ENCODE data around the gene TFAP2E.
A peak's percentile ranks its signal among the peaks of the same experiment; 100 is the strongest.

Gene TFAP2E

DNA sequence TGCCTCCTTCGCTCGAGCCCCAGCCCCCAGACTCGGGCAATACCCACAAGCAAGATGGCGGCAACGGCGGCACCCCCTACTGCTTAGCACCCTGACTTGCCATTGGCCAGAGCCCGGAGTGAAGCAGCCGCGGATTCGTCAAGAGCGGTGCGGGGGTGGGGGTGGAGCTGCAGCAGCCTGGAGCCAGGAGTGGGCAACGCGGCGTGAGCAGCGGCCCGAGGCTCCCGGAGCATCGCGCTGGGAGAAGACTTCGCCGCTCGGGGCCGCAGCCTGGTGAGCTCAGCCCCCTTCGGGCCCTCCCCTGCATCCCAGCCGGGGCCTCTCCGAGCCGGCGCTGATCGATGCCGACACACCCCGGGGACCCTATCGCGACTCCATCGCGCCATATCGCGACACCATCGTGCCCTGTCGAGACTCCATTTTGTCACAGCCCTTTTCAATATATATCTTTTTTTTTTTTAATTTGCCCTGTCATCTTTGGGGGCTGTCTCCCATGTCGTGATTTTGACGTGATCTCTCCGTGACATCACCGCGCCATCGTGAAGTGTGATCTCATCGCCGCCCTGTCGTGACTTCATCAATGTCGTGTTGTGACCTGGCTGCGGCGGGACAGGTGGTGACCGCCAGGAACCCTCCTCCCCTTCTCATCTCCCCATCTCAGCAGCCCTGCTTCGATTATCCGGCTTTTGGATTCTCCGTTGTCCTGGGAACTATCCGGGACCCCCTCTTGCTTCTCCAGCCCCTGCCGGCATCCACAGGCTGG lies 15.3 kb upstream of the TFAP2E start, which contains the start of gene NCDN:
Gene NCDN (plus strand): TSS at position 189 of the 763 bp plus-strand sequence. CDS start 392 bp downstream, at position 581.
- peak; percentile 96 for DNase-seq

DNA sequence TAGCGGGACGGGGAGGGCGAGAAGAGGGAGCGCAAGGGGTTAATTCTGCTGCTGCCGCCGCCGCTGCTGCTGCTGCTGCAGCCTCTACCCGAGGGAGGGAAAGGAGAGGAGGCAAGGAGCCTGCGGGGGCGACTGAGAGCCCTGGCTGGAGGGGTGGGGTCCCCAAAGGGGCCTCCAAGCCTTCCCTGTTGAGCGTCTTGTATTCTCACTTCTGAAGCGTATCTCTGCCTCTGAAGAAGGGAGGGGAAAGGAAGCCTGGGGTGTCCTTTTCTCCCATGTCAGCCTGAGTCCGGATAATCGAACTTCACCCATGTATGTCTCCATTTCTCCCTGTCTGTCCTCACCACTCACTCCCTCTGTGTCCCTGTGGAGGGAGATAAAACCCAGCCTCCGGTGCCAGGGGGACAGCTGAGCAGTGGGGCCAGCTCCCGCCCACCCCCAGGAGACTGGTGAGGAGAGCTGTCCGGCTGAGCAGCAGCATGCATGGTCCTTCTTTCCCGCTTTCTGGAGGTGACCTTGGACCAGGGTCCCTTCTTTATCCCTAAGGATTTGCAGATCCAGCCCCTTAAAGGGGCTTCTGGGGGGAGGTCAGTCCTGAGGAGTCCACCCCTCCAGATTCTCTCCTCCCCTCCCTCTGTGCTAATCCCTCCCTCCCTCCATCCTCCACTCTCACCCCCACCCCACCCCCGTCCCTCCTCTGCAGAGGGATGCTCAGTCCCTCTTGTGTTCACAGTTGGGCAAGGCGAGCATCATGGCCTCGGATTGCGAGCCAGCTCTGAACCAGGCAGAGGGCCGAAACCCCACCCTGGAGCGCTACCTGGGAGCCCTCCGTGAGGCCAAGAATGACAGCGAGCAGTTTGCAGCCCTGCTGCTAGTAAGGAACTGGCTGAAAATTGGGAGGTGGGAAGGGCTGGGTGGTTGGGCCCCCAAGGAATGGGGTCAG lies 14.5 kb upstream of the TFAP2E start:
- no peak for DNase-seq

DNA sequence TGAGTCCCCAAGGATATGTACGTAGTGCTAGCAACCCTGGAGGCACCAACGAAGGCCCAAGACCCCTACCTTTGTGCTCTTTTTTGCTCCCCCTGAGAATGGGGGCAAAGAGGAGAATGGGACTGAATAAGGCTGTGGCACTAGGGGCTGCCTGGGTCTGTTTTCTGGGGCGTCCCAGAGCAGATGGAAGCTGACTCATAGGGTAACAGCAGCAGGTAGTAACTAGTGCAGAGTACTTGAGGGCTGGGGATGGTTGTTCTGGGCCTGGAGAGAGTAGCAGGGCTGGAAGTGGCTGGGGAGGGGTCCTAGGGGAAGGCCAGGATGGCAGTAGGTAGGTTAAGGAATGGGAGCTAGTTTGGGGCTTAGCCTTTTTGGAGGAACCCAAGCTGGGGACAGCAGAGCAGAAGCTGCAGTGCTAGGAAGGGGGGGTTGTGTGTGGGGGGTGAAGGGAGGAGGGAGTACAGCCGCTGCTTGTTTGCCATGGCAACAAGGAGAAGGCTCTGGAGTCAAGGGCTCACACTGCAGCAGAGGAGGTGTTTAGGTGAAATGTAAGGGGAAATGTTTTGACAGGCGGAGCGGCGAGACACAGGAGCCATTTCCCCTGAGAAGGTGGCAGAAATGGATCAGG lies 13.7 kb upstream of the TFAP2E start:
- DNase-seq = no peak

DNA sequence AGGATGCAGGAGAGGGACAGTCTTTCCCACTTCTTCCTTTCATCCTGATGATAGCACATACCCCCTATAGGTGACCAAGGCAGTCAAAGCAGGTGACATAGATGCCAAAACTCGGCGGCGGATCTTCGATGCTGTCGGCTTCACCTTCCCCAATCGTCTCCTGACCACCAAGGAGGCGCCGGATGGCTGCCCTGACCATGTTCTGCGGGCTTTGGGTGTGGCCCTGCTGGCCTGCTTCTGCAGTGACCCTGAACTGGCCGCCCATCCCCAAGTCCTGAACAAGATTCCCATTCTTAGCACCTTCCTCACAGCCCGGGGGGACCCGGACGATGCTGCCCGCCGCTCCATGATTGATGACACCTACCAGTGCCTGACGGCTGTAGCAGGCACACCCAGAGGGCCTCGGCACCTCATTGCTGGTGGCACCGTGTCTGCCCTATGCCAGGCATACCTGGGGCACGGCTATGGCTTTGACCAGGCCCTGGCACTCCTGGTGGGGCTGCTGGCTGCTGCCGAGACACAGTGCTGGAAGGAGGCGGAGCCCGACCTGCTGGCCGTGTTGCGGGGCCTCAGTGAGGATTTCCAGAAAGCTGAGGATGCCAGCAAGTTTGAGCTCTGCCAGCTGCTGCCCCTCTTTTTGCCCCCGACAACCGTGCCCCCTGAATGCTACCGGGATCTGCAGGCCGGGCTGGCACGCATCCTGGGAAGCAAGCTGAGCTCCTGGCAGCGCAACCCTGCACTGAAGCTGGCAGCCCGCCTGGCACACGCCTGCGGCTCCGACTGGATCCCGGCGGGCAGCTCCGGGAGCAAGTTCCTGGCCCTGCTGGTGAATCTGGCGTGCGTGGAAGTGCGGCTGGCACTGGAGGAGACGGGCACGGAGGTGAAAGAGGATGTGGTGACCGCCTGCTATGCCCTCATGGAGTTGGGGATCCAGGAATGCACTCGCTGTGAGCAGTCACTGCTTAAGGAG lies 12.6 kb upstream of the TFAP2E start:
- no peak for DNase-seq

DNA sequence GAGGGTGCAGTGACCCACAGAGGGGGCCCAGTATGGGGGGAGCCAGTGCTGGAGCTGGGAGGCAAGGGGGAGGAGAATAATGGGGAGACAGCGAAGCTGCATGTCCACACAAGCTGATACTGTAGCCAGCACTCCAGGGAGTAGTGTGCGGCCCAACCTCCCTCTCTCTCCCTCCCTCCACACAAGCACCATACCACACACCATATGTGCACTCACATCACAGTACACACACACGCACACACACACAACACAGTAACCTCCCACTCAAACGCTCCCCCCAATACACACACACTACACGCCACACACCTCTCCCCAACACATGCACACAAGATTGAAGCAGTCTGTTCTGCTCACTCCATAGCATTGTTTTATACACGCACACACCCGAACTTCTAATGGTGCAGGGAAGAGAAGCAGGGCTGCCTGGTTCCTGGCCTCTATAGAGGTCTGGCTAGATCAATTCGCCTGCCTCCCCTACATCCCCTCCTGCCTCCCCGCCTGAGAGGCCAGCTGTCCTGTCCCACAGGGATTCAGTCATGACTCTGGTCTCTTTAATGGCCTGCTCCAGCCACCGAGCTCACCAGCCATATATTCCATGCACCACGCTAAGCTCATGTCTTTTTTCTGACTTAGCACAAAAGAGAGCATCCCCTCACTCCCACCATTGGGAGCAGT lies 11.7 kb upstream of the TFAP2E start:
- no peak for DNase-seq

DNA sequence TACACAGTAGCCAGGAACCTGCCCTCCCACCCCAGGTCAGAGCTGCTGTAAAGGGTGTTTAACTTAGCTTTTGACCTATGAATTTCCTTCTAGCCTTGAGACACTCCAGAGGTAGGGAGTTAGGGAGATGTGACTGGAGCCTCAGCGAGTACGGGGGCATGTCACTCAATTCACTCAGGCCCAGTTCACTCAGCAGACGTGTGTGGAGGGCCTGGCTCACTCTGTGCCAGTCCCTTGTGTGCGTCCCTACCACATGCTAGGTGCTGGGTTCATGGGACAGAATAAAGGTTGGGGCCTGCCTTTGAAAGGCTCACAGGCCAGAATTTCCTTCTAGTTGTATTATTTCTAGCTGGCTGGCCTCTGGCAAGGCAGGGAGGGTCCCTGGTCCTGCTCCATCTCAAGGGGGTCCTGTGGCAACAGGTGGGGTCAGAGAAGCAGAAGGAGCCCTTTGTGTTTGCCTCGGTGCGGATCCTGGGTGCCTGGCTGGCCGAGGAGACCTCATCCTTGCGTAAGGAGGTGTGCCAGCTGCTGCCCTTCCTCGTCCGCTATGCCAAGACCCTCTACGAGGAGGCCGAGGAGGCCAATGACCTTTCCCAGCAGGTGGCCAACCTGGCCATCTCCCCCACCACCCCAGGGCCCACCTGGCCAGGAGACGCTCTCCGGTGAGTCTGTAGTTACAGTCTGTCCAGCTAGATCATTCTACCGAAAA lies 11.0 kb upstream of the TFAP2E start:
- no peak for DNase-seq

DNA sequence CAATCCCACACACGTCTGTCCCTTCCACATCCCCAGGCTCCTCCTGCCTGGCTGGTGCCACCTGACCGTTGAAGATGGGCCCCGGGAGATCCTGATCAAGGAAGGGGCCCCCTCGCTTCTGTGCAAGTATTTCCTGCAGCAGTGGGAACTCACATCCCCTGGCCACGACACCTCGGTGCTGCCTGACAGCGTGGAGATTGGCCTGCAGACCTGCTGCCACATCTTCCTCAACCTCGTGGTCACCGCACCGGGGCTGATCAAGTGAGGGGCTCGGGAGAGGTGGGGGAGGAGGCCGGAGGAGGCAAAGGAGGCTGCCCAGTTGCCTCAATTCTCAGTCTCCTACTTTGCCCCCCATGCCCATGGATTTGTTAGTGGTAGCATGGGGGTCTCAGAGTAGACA lies 9.9 kb upstream of the TFAP2E start:
- no peak for DNase-seq

DNA sequence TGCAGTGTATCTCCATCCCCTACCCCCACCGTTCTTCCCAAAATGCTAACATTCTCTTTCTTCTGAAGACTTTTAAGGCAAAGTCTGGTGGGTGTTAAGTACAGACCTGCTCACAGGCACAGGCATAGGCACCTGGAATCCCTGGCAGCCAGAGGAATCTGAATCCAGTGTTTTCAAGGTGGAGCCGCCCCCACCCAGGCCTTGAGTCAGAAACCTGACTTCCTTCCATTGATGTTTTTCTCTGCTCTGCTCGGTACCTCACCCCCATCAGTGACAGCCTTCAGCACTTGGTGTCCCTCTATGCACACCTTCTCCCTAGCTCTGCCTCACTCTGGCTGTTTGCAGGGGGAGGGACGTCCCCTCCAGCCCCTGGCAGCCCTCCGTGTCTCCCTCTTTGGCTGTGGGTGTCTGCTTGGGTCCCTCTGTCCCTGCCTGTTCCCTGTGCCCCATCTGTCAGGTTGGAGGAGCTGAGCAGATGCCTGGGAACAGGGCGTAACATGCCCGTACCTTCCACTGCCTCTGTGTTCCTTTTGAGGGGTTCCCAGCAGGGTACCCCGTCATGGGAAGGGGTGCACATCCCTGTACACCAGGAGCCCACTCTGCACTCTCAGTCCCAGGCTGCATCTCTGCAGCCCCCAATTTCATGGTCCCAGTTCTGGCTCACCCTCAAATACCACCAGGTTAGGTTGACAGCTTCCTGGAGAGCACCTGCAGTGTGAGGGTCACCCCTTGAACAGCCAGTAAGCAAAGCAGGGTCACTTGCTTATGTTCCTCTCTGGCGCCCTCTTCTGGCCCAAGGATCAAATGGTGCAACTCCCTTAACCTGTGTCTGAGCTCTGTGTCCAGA lies 8.9 kb upstream of the TFAP2E start:
- peak; percentile 68 for DNase-seq

DNA sequence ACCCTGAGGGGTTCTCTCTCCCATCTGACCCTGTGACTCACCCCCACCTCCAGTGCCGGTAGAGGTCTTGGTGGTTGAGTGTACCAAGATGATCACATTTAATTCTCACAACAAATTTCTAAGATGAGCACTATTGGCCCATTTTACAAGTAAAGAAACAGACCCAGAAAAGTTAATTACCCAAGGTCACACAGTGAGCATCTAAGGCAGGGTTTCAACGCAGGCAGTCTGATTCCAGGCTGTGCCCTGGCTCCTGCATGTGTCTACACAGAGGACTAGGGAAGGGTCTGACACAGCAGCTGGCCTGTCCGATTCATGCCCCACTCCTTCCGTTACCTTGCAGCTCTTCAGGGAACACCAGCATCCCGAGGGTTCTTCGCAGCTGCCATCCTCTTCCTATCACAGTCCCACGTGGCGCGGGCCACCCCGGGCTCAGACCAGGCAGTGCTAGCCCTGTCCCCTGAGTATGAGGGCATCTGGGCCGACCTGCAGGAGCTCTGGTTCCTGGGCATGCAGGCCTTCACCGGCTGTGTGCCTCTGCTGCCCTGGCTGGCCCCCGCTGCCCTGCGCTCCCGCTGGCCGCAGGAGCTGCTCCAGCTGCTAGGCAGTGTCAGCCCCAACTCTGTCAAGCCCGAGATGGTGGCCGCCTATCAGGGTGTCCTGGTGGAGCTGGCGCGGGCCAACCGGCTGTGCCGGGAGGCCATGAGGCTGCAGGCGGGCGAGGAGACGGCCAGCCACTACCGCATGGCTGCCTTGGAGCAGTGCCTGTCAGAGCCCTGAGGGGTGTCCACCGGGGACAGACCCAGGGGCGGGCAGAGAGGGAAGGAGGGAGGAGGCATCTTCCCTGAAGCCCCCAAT lies 8.0 kb upstream of the TFAP2E start:
- no peak for DNase-seq

DNA sequence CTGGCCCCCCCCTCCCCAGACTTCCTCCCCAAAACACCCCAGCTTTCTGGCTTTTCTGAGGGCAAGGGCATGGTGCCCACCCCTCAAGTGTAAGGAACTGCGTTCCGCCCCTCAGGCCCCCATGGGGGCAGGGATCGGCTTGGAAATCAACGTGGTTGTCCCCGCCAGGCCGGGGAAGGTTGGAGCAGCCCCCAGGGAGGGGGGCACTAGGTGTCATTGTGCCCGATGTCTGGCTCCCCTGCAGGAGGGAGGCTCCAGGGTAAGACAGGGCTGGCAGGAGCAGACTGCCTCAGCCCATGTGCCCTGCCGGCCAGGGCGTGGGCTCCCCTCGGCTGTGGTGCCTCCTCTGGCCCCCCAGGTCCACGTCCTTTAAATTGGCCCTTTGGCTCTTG lies 7.4 kb upstream of the TFAP2E start:
- no peak for DNase-seq

DNA sequence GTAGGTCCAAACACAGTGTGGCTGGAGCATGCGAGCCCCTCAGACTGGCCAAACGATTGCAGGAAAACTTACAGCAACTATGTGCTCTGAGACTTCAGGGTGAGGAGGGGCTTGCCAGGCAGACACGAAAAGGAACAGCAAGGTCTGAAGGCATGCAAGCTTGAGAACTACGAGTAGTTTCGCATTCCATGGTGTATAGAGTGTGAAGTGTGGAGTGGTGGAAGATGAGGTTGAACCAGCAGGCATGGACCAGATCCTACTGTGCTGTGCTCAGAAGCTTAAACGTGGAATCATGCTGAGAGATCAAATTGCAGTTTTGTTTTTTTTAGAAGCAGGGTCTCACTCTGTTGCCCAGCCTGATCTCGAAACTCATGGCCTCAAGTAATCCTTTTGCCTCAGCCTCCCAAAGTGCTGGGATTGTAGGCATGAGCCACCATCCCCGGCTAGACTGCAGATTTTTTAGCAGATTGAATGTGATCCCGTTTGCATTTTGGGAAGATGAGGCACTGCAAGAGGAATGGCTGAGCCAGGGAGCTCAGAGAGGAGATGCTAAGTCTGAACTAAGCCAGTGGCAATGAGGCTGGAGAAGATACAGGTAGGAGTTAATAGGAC lies 5.1 kb upstream of the TFAP2E start:
- no peak for DNase-seq

DNA sequence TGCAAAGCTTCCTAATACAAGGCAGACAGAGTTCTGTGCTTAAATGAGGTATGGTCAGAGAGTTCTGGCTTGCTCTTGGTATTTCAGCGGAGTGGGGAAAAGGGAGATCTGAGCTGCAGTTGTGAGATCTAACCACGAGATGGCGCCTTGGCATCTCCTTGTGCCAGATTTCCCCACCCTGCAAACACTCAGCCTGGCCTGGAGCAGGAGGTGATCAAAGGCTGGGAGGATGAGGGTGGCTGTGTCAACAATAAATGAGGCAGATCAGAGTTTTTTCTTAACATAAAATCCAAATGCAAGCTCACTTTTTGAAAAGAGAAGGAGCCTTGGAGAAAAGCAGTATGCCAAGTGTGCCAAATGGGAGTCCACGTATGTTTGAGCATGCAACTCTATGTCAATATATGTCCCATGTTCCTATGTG lies 4.1 kb upstream of the TFAP2E start:
- DNase-seq = peak; percentile 21

DNA sequence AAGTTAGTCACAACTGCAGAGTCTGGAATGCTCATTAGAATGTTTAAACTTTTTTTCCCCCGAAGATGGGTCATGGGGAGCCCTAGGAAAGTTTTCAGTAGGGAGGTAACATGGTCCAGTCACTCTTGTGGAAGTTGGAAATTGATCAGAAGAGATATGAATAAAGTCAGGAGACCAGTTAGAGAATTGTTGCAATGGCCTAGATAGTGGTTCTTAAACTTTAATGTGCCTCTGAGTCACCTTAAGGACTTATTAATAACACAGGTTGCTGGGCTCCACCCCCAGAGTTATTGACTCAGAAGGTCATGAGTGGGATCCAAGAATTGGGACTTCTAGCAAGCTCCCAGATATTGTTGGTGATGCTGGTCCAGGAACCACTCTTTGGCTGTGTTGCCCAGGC lies 3.2 kb upstream of the TFAP2E start:
- no peak for DNase-seq

DNA sequence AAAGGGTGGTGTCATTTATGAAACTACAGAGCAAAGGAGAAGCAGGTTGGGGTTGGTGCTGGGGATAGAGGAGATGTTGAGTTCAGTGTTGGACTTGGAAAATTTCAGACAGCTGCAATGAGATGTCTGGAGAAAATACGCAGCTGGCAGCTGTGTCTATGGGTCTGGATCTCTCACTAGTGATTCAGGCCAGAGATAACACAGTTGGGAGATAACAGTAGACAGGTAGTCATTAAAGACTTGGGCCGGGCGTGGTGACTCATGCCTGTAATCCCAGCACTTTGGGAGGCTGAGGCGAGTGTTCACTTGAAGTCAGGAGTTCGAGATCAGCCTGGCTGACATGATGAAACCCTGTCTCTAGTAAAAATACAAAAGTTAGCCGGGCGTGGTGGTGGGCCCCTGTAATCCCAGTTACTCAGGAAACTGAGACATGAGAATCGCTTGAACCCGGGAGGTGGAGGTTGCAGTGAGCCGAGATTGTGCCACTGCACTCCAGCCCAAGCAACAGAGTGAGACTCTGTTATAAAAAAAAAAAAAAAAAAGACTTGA lies 2.5 kb upstream of the TFAP2E start:
- DNase-seq = no peak

DNA sequence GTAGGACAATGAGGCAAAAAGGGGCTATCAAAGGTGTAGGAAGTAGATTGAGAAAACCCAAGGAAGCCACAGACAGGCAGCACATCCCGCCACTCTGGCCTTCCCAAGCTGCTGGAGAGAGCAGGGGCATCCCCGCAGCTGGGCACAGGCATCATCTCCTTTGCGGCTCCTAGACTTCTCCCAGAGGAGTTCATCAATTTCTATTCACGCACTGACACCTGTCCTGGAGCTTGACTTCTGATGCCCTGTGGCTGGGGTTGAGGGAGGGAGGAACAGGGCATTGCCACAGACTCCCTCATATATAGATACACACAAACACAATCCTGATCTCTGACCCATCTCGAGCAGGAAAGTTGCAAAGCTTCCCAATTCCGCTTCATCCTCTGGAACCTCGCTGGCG lies 1.9 kb upstream of the TFAP2E start:
- DNase-seq = no peak

DNA sequence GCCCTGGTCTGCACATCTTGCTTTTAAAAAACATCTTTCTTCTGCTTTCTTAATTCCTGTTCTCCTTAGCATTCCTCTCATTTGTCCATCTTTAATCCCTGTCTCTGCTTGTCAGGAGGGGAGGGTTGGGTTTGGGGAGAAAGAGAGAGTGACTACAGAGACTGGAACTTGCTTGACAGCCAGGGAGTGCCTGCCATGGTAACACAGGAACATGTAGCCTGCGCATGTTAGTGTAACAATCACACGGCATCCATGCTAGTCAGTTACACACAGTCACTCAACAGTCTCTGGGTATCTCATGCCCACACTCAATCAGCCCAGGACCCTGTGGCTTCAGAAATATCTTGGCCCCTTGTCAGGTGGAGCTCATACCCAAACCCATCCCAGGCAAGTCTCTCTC lies 818 bp upstream of the TFAP2E start:
- no peak for DNase-seq

DNA sequence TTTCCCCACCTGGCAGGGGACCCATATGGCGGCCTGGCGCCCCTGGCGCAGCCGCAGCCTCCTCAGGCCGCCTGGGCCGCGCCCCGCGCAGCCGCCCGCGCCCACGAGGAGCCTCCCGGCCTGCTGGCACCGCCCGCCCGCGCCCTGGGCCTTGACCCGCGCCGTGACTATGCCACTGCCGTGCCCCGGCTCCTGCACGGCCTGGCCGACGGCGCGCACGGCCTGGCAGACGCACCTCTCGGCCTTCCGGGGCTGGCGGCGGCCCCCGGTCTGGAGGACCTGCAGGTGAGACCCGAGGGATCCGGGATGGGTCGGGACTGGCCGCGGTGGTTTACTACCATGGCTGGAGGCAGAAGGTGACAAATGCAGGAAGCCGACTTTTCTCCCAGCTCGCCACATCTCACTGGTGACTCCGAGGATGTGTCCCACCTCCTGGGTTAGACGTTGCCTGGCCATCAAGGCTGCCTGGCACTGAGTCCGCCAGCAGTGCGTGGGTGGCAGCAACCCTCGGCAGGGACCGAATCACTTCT lies 1.1 kb downstream of the TFAP2E start:
- DNase-seq = no peak
